HG03469 (cell line): Measurements from ENCODE around the gene TOGARAM1.
A peak's percentile ranks its signal among the peaks of the same experiment; 100 is the strongest.

Source experiments
- ATAC-seq: cut with Tn5 transposase; IDR thresholded peaks from one replicate; pipeline ENCODE4 v1.9.1; 2021; ENCODE audit warnings: mild to moderate bottlenecking, moderate library complexity, moderate number of reproducible peaks; ENCODE audit not compliant: unreplicated experiment

Gene TOGARAM1

GRCh38 chr14:45084946-45085346, 123.0 kb downstream of the TOGARAM1 start:
- ATAC-seq, result no peak

GRCh38 chr14:45089813-45090212, 127.8 kb downstream of the TOGARAM1 start:
- peak; percentile 81 for ATAC-seq

DNA sequence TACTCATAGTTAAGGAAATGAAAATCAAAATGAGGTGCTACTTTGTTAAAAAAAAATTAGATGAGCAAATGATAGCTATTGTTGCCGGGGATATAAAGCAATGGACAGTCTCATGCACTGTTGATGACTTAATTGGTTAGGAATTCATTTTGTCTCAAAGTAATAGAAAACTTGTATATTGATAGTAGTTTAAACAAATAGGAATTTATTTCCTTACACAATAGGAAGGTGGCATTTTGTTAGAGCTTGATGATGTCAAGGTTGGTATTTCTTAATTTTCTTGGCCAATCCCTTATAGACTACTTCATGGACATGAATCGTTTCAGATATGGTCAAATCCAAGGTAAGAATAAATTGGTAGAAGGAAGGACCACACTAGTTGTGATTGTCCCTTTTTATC, 129.7 kb downstream of the TOGARAM1 start:
- ATAC-seq, result no peak

DNA sequence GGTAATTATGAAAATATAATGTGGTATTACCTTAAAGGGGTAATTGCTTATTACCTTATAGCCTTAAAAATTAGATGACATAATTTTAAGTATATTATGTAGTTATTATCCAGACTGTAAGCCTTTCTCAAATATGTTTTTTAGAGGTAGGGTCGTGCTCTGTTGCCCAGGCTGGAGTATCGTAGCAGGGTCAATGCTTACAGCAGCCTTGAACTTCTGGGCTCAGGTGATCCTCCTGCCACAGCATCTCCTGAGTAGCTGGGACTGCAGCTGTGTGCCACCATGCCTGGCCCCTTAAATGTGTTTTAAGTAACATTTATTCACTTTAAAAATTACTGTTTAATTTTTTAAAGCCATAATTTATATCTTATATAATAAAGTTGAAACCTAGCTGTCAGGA, 132.3 kb downstream of the TOGARAM1 start:
- no peak for ATAC-seq

GRCh38 chr14:45095143-45095542, 133.2 kb downstream of the TOGARAM1 start:
- ATAC-seq, result no peak

DNA sequence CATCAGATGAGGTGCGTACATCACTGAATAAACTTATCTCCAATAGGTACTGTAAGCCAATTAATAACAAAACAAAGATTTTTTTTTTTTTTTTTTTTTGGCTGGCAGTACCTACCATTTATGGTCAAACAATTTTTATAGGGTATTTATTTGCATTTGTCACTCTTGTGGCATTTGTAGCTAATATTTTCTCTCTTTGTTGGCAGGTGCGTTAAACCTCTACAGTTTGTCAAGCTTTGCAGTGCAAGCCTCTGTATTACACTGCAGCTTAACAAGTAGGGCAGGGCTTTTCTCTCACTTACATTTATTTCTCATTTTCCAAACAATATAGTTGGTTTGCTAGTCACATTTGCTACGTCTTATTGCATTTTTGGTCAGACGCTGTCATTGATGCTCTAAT, 134.2 kb downstream of the TOGARAM1 start:
- ATAC-seq, result no peak

- ATAC-seq, result no peak
These were observed 141.8 kb downstream of the TOGARAM1 start for GRCh38 chr14:45103806-45104205.

DNA sequence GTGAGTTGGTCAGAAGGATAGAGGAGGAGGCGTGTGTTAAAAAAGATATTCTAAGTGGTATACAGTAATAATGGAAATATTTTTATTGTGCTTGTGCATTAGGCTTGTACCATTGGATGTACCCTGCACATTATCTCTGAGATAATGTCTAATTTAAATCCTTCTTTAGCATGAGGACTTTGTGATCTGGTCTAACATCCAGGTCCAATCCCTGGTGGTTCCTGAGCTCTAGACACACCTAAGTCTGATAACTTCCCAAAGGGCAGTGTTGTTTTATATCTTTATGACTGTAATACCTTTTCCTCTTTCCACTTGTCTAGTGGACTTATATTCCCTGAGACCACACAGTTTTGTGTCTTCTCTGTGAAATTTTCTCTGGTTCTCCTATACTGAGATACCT, 142.6 kb downstream of the TOGARAM1 start:
- ATAC-seq, result no peak

GRCh38 chr14:45112896-45113781, 151.1 kb downstream of the TOGARAM1 start:
- ATAC-seq, result no peak

GRCh38 chr14:45114327-45114726, 152.3 kb downstream of the TOGARAM1 start:
- ATAC-seq, result no peak

- ATAC-seq, result no peak
These were observed 156.6 kb downstream of the TOGARAM1 start for GRCh38 chr14:45118594-45118993.

GRCh38 chr14:45120096-45120495, 158.1 kb downstream of the TOGARAM1 start:
- ATAC-seq, result no peak

DNA sequence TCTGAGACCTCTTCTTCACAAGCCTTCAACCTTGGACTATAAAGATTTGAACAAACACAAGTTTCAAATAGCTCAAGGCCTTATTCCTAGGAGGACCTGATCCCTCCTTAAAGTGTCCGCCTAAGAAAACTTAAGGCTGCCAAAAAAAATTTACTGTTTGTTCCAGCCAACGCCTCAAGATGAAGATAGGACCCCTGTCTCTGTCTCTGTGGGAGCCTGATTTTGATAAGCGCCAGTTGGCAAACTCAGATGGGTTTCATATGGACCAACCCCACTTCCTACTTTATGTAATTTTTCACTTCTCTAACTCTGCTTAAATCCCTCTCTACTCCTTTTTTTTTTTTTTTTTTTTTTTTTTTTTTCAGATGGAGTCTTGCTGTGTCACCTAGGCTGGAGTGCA, 161.3 kb downstream of the TOGARAM1 start:
- ATAC-seq, result no peak
